ENCODE measurements around the gene GRID1.

GRCh38 chr10:85920311-85920710 is 446.3 kb downstream of the GRID1 start:
- TF ChIP-seq E4F1 (IDR thresholded peaks at IDR 0.05; ENCODE audit: borderline replicate concordance, partially characterized antibody) (no peak), NBN (IDR thresholded peaks at IDR 0.05) (no peak), JUNB (IDR thresholded peaks at IDR 0.05) (no peak), TCF3 (IDR thresholded peaks at IDR 0.05; ENCODE audit: borderline replicate concordance, insufficient read depth, low read depth, low read length) (no peak), TAF1 (IDR thresholded peaks at IDR 0.05; ENCODE audit: borderline replicate concordance, low read depth, low read length) (no peak), GABPA (IDR thresholded peaks at IDR 0.05; ENCODE audit: low read depth) (no peak), EP300 (IDR thresholded peaks at IDR 0.05; ENCODE audit: borderline replicate concordance in 1 of 2, control insufficient read depth in 1 of 2, low read depth in 2 of 2, low read length in 2 of 2) (no peak), BMI1 (IDR thresholded peaks at IDR 0.05; ENCODE audit: borderline replicate concordance) (no peak), POLR2AphosphoS5 (IDR thresholded peaks at IDR 0.05; ENCODE audit: low read length) (no peak), FOXM1 (IDR thresholded peaks at IDR 0.05; ENCODE audit: low read depth, low read length) (no peak), MYB (IDR thresholded peaks at IDR 0.05; ENCODE audit: borderline replicate concordance, low read depth, low read length) (no peak)
- TF ChIP-seq, protein P1, sequence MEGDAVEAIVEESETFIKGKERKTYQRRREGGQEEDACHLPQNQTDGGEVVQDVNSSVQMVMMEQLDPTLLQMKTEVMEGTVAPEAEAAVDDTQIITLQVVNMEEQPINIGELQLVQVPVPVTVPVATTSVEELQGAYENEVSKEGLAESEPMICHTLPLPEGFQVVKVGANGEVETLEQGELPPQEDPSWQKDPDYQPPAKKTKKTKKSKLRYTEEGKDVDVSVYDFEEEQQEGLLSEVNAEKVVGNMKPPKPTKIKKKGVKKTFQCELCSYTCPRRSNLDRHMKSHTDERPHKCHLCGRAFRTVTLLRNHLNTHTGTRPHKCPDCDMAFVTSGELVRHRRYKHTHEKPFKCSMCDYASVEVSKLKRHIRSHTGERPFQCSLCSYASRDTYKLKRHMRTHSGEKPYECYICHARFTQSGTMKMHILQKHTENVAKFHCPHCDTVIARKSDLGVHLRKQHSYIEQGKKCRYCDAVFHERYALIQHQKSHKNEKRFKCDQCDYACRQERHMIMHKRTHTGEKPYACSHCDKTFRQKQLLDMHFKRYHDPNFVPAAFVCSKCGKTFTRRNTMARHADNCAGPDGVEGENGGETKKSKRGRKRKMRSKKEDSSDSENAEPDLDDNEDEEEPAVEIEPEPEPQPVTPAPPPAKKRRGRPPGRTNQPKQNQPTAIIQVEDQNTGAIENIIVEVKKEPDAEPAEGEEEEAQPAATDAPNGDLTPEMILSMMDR (IDR thresholded peaks at IDR 0.05 in 2 of 3, conservative IDR thresholded peaks at IDR 0.05 in 1 of 3; ENCODE audit: control insufficient read depth in 2 of 3, extremely low read depth in 1 of 3, insufficient read depth in 1 of 3, low read depth in 3 of 3, low read length in 3 of 3): no peak
